ENCODE measurements around the gene WT1.

Gene WT1

DNA sequence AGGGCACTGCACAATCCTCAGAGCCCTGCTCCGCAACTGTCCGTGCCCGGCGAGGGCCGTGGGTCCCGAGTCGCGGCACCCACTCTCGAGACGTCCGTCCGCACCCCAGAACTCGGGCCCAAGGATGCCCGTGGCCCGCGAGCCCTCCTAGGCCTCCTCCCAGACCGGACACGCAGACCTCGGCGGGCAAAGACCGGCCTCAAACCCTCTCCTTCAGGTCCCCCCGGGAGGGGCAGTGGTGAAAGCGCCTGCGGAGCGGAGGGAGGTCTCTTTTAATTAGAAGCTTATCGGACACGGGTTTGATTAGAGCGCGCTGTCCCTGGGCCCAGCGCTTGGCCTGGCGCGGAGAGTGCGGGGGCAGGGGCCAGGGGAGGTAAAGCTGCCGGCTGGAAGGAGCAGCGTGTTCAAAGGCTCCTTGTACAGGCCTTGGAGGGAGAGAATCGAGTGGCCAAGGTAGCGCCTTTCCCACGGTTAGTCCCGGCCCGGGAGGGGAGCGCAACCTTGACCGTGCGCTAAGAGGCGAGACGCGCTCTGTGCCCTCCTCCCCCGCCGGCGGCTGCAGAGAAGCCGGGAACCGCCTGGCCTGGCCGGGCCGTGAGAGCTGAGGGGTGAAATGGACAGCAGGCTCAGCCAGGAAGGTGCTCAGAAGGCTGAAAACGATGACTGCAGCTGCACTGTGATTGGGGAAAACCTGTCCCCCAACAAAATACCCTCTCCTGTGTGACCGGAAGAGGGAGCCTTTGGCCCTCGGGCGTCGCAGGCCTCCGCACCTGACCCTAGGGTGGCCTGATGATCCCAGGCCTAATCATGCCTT, 4.6 kb downstream of the WT1 start:
- POLR2A ChIA-PET (ENCODE audit: low non-redundant PET), result no interaction called here
- TF ChIP-seq, protein P1, sequence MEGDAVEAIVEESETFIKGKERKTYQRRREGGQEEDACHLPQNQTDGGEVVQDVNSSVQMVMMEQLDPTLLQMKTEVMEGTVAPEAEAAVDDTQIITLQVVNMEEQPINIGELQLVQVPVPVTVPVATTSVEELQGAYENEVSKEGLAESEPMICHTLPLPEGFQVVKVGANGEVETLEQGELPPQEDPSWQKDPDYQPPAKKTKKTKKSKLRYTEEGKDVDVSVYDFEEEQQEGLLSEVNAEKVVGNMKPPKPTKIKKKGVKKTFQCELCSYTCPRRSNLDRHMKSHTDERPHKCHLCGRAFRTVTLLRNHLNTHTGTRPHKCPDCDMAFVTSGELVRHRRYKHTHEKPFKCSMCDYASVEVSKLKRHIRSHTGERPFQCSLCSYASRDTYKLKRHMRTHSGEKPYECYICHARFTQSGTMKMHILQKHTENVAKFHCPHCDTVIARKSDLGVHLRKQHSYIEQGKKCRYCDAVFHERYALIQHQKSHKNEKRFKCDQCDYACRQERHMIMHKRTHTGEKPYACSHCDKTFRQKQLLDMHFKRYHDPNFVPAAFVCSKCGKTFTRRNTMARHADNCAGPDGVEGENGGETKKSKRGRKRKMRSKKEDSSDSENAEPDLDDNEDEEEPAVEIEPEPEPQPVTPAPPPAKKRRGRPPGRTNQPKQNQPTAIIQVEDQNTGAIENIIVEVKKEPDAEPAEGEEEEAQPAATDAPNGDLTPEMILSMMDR (conservative IDR thresholded peaks at IDR 0.05; ENCODE audit: low read depth), result no peak
- CTCF ChIA-PET, result interaction anchor here (0.6 kb wide), 1 partner anchor 48 kb away, joined by 3 read pairs; no protein-coding TSS in a partner anchor
- no peak for DNase-seq (ENCODE audit: low spot score)
- H3K27ac ChIP-seq, result no peak overlapping the region

DNA sequence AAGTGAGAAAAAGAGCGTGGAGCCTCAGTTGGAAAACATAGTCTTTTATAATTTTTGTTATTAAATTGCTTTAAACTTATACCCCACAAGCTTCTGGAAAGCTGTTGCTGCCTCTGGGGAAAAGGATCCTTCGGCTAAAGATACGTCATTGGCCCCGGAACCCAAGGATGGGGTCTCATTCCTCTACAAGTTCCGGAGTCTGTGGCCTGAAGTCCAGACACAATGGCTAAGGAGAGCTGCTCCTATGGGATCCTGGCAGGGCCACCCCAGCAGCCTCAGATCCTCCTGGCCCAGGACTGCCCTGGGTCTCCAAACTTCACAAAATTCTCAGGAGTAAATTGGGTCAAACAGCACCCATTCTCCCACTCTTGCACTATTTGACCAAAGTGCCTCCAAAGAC, 5.9 kb downstream of the WT1 start:
- no peak for DNase-seq (ENCODE audit: low spot score)
- CTCF ChIA-PET, result no interaction called here
- POLR2A ChIA-PET (ENCODE audit: low non-redundant PET), result no interaction called here
- TF ChIP-seq, protein P1 (conservative IDR thresholded peaks at IDR 0.05; ENCODE audit: low read depth), result no peak
- no peak overlapping the region for H3K27ac ChIP-seq

GRCh38 chr11:32428665-32429303, 6.6 kb downstream of the WT1 start:
- no peak overlapping the region for H3K27ac ChIP-seq
- POLR2A ChIA-PET (ENCODE audit: low non-redundant PET), result no interaction called here
- DNase-seq (ENCODE audit: low spot score), result no peak
- CTCF ChIA-PET, result no interaction called here
- TF ChIP-seq, protein P1 (conservative IDR thresholded peaks at IDR 0.05; ENCODE audit: low read depth), result no peak

DNA sequence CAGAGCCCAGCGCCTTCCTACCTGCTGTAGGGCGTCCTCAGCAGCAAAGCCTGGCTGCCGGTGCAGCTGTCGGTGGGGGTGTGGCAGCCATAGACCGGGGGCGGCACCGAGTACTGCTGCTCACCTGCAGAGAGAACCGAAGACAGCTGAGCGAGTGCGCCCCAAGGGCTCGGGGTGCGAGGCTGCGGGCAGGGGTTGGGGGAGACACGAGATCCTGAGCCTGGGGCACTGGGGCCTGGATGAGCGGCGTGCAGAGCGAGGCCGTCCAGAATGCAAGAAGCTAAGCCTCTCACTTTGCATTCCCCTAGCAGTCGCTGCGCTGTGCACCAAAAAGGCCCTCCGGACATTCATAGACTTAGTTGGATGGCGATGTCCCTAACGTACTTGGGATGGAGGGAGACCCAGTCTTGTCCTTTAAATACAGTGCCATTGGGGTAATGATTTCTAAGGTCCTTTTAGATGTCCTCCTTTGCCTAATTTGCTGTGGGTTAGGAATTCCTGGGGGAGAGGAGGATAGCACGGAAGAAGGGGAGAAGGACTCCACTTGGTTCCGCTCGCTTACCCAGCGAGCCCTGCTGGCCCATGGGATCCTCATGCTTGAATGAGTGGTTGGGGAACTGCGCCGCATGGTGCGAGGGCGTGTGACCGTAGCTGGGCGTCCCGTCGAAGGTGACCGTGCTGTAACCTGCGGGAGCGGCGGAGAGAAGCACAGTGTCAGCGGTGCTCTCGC, 7.2 kb downstream of the WT1 start:
- POLR2A ChIA-PET (ENCODE audit: low non-redundant PET), result no interaction called here
- DNase-seq (ENCODE audit: low spot score), result no peak
- no peak overlapping the region for H3K27ac ChIP-seq
- CTCF ChIA-PET, result no interaction called here
- TF ChIP-seq, protein P1 (conservative IDR thresholded peaks at IDR 0.05; ENCODE audit: low read depth), result no peak

DNA sequence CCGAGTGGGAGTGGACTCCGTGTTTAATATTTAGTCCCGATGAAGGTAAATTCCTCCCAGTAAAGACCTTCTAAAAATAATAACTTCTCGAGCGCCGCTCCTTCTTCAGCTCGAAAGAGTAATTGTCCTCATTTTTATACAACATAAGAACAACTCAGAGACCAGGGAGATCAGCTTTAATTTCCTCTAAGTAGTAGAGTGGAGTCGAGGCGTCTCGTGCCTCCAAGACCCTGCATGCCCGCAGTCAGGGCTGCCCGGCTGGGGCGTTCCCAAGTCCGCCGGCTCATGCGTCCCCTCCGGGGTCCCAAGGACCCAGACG, 7.8 kb downstream of the WT1 start:
- no peak for DNase-seq (ENCODE audit: low spot score)
- ChIA-PET CTCF (no interaction called here), POLR2A (ENCODE audit: low non-redundant PET) (no interaction called here)
- no peak overlapping the region for H3K27ac ChIP-seq
- TF ChIP-seq, protein P1 (conservative IDR thresholded peaks at IDR 0.05; ENCODE audit: low read depth), result no peak

DNA sequence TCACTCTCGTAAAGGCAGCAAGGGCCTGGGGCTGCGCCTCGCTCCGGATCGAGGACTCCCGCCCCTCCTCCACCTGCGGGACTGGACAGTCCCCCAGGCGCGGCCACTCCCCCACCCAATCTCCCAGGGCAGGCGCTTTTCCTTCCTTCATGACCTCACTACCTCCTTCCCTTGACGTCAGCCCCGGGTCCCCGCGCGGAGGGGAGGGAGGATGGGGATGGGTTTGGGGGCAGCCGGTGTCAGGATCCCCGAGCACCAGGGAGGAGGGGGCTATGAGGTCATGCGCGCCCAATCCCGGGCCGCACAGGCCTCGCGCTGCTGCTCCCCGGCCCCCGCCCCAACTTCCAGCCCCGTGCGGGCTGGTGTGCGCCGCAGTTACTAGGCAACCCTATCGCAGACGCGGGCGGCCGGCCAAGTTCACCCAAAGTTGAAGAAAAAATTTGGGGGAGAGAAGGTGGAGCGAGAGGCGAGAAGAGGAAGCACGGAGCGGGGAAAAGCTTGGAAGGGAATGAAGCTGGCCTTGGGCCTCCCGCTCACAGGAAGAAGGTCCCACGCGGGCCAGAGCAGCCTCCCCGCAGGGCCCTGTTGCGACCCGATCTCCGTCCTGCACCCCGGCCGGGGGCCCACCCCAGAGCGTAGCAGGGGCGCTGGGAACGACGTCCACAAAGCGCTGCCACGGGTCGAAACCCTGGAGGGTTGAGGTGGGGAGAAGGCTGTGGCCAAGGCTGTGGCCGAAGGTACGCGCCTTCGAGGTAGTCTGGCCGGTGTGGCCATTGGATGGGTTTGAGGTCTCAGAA, 8.3 kb downstream of the WT1 start:
- CTCF ChIA-PET, result no interaction called here
- no peak overlapping the region for H3K27ac ChIP-seq
- POLR2A ChIA-PET (ENCODE audit: low non-redundant PET), result no interaction called here
- TF ChIP-seq, protein P1 (conservative IDR thresholded peaks at IDR 0.05; ENCODE audit: low read depth), result no peak
- no peak for DNase-seq (ENCODE audit: low spot score)

All from RWPE1 (cell line).